HTERT RPE-1 (cell line): Measurements from ENCODE around the gene ATP10A.

ENCODE experiments used
- in situ Hi-C: fragments of 300-500 bp; cut with MboI; formaldehyde crosslinking; loops from 4 replicates; pipeline ENCODE4 v1.14.3; 2020; ENCODE audit warnings: low sequenced_read_pairs

Gene ATP10A

DNA sequence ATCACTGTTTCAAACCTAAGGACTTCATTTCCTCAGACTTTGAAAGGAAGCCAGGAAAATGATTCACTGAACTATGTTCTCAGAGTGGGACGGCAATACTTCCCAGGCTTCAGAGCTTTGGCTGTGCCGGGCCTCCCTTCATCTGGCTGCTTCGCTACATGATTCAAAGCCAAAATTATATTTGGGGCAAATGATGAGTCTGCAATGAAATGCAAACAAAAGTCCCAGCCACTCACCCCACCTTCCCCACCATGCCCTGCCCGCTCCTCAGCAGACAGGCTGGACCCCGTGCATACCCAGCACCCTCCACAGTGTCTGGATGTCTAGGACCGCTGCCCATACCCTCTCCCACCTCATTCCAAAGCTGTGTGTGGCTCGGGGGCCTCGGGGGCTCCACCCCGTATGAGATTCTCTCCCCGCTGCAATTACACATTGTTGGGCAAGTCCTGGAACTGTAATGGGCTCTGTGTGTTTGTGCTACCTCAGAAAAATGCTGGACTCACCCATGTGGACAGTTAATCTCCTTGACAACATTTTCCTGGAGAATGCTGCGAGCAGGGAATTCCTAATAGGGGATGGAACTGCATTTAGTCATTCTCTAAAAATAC is 32.2 kb downstream of the ATP10A start:
- in situ Hi-C loops: no loop called here

DNA sequence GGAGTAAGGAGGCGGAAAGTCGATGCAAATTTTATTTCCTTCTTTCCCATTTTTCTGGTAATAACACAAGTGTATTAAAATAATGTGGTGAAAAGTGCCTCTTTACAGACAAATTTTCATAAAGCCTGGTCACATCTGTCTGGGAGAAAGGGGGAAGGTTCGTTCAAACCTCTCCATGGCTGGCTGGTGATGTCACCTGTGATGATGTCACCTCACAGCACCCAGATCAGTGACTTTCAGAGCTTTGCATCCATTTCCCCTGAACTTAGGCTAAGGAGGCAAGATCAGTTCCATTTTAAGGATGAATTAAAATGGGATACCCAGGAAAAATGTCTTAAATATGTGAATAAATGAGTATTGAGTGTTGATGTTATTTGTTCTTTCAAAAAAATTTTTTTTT is 34.1 kb downstream of the ATP10A start:
- in situ Hi-C loops: no loop called here

DNA sequence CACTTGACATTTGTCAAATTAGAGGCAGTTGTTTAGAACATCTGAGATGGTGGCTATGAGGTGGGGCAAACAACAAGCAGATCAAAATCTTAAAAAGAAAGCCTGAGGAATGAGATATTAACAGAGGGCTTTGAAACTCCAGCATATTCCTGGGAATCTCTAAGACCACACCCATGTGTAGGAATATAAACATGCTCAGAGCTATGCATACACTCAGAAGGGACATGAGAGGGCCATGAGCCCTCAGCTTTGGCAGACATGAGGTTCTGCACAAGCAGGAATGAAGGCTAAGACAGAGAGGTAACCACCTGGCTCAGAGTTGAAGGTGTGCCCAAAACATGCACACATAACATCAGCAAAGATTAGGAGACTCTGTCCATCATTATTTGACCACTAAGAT is 37.9 kb downstream of the ATP10A start:
- in situ Hi-C loops: no loop called here

DNA sequence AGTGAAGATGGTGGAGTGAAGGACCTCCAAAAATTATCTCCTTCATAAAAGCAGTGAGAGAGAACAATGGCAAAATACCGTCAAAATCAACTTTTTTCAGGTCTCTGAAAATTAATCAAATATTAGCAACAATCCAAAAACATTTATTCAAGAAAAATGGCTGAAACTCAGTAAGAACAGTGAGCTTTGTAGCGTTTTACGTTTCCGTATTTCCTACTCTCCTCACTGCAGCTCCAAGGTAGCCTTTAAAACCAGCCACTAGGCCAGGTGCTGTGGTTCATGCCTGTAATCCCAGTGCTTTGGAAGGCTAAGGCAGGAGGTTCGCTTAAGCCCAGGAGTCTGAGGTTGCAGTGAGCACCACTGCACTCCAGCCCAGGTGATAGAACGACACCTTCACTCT is 38.5 kb downstream of the ATP10A start:
- in situ Hi-C loops: no loop called here

DNA sequence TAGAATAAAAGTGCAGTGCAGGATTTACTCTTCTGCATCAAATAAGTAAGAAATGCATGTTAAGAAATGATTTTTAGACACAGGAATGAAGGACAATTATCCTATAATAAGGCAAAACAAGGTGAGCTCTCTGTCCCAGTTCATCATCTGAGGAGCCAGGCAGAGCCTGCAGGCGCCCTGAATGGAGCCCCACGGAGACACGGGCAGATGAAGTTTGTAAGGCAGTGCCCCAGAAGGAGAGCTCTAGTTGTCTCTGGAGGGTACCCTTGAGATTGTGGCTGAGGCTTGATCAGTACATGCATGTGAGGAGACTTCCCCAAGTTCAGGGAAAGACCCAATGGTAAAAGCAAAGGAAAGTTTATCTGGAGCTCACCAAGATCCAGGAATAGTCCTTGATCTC is 50.3 kb downstream of the ATP10A start:
- in situ Hi-C loops: no loop called here

DNA sequence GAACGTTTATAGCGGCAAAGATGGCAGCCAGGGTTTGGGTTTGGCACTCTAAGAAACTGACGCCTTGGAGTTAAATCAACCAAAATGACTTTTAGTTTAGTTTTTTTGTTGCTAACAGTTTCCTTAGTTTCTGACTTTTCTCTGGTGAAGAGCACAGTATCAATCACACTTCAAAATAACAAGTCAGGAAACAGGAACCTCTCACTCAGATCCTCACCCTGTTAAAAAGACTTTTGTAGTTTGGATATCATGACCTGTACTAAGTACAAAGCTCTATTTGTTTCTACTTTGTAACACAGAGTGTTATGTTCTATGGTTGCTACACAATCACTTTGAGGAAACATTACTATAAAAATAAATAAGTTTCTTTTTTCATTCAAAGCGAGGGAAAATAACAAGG is 51.1 kb downstream of the ATP10A start:
- in situ Hi-C loops: no loop called here

DNA sequence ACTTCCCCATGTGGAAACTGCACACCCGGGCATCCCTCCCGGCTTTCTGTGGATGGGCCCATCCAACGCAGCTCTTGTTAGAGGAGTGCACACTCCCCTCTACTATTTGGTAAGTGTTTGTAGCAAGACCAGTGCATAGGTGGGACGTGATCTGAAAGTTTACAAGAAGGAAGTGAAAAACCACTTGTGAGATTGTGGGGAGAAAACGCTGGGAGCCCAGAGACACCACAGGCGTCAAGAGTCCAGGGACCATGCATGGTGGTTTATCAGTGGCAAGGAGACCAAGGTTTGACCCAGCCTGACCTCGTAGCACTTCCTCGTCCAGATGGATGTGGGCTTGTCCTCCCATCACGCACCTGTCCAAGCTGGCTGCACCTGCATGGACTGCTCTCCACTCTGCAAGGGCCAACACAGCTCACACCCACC is 51.6 kb downstream of the ATP10A start:
- in situ Hi-C loops: no loop called here

DNA sequence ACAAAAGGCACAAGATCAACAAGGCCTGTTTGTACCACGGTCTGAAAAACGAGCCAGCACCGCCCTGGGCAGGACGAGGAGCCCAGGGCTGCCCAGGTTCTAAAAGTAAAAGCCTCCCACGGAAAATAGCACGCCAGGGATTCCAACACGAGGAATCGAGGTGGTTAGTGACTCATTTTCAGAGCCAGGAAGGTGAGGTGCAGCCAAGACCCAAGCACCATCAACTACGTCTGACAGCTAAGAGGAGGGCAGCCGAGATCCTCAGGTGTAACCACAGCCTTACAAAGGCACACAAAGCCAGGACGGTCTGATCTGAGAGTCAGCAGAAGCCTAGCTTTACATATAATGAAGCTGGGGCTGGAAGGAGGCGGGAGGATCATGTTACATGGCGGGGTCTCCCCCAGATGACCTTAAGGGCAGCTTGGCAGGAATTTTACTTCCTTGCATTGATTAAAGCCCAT is 52.5 kb downstream of the ATP10A start:
- in situ Hi-C loops: no loop called here

DNA sequence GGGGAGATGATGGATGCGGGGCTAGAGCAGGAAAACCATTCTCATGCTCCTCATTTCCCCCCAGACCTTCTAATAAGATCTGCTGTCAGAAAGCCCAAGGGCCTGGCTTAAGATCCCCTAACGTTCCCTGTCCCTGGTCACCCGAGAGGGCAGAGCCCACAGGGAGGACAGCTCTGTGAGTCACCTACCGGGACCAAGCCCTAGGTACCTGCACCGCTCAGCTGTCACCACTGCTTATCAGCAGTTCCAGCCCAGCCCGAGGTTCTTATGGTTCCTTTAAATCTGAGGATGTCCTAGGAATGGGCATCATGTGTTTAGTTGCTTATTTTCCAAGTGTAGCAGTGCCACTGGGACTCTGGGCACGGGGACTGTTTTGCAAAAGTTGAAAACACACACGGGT is 53.0 kb downstream of the ATP10A start:
- in situ Hi-C loops: no loop called here

DNA sequence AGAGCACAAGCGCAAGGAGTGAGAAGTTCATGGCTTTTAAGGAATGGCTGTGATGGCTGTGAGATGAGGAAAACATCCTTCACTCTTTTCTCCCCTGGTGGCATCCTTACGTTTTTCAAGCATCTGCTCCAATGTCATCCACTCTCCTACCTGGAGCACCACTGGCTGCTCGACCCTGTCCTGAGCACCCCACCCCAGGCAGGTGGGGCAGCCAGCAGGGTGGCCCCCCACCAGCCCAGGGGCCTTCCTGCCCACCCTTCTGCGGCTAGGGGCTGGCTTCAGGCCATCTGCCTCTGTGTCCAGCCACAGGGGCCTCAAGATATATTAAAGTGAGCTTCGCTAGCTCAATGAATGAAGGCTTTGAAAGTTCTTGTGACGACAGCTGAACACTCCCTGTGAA is 56.1 kb downstream of the ATP10A start:
- in situ Hi-C loops: no loop called here

DNA sequence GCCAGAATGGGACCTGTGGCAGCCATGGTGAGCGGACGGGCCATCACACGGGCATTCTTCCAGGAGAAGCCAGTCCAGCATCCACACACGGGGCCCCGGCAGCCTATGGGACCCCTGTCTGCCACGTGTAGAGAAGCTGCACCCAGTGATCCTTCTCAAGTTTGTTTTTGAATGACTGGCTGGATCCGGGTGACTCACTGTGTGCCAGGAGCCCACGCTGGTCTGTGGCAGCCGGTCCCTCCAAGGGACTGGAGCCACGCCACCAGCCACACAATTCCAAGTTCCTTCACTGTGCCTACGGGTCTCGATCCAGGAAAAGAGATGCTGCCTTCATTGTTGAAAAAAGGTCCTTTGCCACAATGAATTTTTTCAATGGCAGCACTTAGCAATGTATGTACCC is 58.1 kb downstream of the ATP10A start:
- in situ Hi-C loops: no loop called here

DNA sequence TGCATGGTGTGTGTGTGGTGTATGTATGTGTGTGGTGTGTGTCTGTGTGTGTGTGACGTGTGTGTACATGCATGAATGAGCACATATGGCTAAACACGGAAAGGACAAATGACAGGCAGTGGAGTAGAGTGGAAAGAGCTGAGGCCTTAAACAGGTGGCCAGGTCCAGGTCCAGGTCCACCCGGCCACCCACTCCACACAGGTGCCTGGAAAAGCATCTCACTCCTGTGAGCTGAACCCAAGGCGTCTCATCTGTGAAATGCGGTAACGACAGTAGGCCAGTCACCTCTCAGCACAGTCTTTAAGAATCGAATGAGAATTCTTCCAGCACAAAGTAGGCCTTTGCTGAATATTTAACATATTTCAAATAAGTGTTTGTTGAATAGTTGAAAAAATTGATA is 58.7 kb downstream of the ATP10A start:
- in situ Hi-C loops: no loop called here

DNA sequence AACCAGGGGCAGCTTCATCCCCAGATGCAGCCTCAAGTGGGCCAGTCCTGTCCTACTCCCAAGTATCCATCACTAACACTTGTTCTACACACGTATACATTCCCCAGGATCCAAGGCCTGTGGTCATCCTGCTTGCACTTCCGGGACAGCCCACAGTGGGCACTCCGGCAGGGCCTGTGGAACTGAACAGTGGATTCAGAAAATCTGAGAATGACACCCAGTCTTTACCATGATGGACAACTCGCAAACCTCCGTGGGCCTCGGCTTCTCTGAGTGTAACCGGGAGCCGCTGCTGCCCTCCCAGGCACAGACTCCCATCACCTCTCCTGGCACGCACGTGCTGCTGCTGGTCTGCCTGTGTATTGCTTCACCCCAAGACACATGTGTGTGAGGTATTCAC is 59.6 kb downstream of the ATP10A start:
- in situ Hi-C loops: no loop called here

DNA sequence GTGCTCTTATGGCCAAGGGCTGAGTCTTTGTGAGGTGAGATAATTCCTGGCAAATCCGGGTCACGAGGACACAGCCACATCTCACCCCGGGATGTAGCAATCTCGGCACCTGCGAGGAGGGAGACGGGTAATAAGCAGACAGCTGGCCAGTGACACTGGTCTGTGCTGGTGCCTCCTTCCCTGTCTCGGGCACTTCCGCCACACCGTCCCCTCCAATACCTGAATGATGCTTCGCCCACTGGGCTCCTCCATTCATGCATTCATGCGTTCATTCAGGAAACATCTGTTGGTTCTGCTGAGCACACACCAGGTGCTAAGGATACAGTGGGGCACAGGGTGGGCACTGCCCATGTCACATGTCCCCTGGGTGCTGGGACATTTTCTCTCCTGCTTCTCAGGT is 60.1 kb downstream of the ATP10A start:
- in situ Hi-C loops: no loop called here

DNA sequence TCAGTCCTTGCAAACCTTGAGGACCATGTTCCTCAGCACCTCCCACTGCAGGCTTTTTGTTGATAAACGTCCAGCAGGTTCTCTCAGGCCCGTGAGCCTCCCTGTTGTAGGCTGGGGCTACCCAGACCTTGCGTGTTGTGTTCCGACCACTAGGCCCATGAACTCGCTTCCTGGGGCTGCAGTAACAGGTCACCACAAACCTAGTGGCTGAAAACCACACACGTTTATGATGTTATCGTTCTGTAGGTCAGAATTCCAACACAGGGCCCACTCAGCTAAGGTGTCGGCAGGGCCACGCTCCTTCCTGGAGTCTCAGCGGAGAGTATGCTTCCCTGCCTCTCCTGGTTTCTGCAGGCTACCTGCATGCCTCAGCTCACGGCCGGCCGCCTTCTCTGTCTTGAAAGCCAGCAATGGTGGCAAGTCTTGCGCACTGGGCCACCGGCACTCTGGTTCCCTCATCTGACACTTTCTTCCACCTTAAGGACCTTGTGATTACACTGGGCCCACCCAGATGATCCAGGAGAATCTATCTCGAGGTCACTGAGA is 60.8 kb downstream of the ATP10A start:
- in situ Hi-C loops: no loop called here

DNA sequence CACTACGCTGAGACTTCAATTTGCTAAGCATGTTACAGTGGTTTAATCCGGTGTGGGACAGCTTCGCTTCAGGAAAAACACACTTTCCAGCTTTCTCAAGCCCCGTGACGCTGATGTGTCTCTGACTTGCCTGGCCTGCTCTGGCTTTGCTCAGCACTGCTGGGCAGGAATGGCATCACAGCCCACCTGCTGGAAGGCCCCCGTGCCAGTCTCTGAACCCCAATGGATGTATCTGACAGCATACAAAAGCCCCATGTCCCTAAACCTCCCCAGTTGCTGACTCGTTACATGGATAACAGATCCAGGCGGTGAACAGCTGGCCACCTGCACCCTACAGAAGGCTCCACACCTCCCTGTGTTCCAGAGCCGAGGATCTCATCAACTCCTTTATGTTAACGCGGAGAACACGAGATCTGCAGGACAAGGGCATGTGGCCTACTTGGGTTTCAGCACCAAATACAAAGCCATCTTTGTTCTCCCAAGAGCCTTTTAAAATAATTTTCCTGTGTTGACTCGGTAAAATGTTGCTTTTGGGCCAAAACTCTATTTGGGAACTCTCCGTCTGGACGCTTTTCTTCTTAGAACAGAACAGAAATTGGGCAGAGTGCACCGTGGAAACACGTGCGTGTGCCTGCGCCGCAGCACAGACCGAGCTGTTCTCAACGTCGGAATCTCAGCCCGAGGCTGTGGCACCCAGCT is 61.4 kb downstream of the ATP10A start:
- in situ Hi-C loops: no loop called here

DNA sequence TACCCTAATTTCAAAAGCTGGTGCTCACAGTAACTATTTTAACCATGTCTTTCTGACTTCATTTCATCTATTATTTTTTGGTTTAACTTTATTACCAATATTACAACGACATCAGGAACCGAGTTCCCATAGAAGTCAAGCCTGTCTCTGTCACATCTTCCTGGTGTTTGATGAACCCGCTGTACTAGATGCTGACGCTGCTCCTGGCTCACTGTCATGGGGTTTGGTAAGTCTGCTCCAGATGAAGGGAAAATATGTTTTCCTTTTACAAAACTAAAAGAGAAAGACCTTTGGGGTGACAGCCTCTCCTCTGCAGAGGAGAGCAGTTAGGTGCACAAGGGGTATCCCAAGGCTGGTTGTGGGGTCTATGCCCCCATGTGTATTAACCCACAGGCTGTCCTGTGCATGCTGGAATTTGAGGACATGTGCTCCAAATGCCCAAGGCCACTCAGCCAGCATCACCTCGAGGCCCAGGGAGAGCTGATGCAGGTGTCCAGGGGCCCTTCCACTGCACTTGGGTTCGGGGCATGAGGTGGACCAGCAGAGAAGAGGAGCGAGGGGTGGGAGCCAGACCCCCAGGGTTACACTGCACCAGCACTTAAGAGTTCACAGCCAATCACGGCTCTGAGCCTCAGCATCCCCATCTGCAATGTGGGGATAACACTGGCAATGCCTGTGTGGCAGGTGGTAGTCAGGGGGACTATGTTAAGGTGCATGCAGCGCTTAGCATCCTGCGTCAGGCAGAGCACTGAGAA is 62.2 kb downstream of the ATP10A start:
- in situ Hi-C loops: no loop called here

DNA sequence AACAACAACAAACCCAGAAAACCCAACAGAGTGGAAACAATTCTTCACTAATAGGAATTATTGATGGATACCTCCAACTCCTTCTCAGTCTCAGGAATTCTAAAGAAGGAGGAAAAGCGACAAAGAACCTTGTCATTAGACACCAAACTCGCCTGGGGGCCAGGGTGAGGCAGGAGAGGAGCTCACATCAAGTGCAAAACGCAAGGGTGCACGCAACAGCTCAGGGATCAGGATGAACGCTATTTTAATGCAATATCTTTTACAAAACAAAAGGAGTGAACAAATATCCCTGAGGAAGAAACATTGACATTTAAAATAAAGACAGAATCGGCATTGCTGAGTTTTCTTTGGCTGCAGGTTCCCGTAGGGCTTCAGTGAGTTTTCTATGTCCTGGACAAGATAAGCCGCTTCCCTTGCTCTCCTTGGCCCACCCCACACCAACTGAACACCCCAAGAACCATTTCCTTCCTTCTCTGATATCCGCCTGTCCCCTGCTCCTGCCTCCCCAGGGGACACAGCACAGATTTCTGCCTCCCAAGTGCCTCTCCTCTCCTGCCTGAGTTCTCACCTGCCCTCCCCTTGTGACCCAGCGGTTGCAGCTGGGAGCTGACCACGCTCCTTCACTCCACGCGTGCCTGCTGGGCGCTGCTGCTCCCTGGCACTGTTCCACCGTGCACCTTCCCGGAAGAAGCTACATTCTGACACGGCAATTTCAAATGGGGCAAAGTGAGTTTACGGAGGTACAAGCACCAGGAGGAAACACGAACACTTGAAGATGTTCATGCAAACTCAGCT is 63.0 kb downstream of the ATP10A start:
- in situ Hi-C loops: no loop called here

DNA sequence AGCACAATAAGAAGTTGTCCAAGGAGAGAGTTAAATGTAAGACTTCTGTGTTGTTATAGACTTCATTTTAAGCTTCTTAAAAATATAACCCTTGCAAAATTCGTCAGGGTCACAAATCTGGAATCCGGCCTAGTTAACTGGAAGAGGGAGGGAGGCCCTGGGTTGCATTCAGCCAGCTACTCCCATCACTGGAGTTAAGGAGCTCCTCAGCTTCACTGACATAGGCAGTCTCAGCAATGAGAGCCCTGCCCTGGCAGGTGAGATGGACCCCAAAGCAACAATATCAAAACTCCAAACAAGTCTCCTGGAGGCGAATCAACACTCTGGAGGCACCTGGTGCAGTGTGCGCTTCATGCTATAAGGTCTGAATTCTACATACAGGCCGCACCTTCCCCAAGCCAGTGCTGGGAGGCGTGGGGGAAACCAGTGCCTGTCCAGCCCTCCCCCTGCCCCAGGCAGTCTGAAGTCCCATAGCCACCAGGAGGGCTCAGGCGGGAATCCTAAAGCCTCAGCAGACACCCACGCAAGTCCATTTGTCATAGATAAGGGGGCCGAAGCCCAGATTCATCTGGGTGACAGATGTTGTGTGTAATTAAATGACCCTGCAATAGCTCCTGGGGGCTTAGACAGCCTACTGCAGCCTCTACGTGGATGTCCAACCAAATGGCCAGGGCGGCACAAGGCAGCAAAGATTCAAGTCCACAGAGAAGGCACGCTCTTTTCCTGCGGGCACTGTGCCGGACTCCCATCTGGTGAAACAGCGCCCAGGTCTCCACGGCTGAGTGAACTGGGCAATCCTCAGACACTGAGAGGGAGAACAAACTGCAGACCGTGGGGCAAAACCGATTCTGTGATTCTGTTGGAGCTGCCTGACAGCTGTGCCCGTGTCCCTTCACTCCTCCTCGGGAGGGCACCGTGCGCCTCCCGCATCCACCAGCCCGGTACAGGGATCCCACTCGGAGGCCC is 64.9 kb downstream of the ATP10A start:
- in situ Hi-C loops: no loop called here

DNA sequence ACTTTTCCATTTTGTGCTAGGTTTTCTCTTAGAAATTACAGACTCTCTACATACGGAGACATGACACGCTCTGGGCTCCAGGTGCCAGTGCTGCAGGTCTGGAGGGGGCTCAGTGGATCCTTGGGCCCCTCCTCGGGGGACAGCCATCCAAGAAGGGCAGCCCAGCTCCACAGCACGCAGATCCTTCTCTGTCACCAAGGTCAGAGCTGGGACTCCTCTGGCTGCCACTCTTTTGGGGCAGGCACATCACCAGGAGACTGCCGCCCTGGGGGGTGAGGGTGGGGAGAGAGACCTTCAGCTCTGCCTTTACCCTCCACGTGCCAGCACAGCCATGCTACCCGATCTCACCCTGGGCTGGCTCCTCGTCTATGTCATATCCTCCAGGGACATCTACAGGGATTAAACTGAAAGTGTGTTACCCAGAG is 65.6 kb downstream of the ATP10A start:
- in situ Hi-C loops: no loop called here
